ENCODE data around the gene CDC26. TPM values are rescaled to one million over a fixed set of nuclear protein-coding genes. Genes with fewer than 3 reads are reported as not detected.

The CDC26 gene
- total and polyA plus RNA-seq, 10 of the 15 experiments (the other 5 are each of a cell fraction or from before 2014, with no cell fraction given): 28.2 to 156 (median 61.5) TPM

DNA sequence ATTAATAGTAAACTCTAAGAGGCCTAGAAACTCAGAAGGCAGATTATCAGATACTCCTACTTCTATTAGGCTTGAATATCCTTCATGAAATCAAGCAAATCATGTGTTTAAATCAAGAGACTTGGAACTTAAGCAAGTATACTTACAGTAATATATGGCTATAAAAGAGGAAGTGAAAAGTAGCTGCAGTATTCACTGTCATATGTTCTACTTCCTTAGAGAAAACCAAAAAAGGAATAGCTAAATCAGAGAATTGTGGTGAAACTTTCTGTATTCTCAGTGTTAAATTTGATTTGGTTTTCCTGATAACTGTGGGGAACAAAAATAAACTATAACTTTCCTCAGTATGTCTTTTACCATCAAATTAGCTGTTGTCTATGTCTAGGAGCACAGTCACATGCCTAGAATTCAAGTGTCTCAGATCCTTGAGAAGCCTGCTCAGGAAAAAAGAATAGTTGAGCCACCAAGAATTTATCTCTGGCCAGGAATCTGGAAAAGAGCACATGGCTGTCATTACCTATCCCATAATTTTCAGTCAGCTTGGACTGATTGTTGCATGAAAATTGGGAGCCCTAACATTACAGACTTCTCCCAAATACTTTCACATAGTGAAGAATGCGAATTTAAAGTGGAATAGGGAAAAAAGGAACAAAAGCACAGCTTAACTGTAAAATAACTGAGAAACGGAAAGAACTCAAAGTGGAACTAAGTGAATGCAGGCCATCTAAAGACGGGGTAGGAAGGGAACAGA, 56.0 kb downstream of the CDC26 start (continued):
- TF ChIP-seq IKZF1 (conservative IDR thresholded peaks at IDR 0.05) (peak; percentile 51), GABPA (IDR thresholded peaks at IDR 0.05; ENCODE audit: low read depth) (0 out of 2 replicates have a peak, but pooled peaks have one; percentile 7), ASH2L (IDR thresholded peaks at IDR 0.05; ENCODE audit: borderline replicate concordance, low read depth) (no peak), PML (IDR thresholded peaks at IDR 0.05; ENCODE audit: low read length) (peak; percentile 23; the same call in 1 of the 2 replicates), MTA3 (IDR thresholded peaks at IDR 0.05; ENCODE audit: borderline replicate concordance, low read length) (peak; percentile 64; the same call in 1 of the 2 replicates), YBX1 (IDR thresholded peaks at IDR 0.05) (0 out of 2 replicates have a peak, but pooled peaks have one; percentile 26), MEF2A (IDR thresholded peaks at IDR 0.05; ENCODE audit: insufficient read depth, low read depth, low read length) (peak; percentile 89; the same call in 1 of the 2 replicates), EGR1 (IDR thresholded peaks at IDR 0.05; ENCODE audit: borderline replicate concordance in 1 of 2, low read depth in 2 of 2, low read length in 2 of 2) (no peak), MEF2B (IDR thresholded peaks at IDR 0.05; ENCODE audit: partially characterized antibody, poor library complexity, severe bottlenecking) (peak; percentile 43), JUNB (IDR thresholded peaks at IDR 0.05) (peak; percentile 83), FOXM1 (IDR thresholded peaks at IDR 0.05; ENCODE audit: low read depth, low read length) (peak; percentile 56; the same call in 1 of the 2 replicates), SMARCA5 (IDR thresholded peaks at IDR 0.05) (0 out of 2 replicates have a peak, but pooled peaks have one; percentile 45), BHLHE40 (IDR thresholded peaks at IDR 0.05; ENCODE audit: borderline replicate concordance in 1 of 2, low read depth in 2 of 2, low read length in 1 of 2) (peak; percentile 39 to 74; a peak in 3 of 4 replicates), ZBED1 (IDR thresholded peaks at IDR 0.05; ENCODE audit: borderline replicate concordance) (0 out of 2 replicates have a peak, but pooled peaks have one; percentile 44), SP1 (IDR thresholded peaks at IDR 0.05; ENCODE audit: low read depth, low read length) (no peak), CBX3 (IDR thresholded peaks at IDR 0.05; ENCODE audit: borderline replicate concordance, low read depth) (no peak), MTA2 (IDR thresholded peaks at IDR 0.05; ENCODE audit: low read depth) (0 out of 2 replicates have a peak, but pooled peaks have one; percentile 9), CBFB (IDR thresholded peaks at IDR 0.05; ENCODE audit: low read depth) (peak; percentile 58; the same call in 1 of the 2 replicates), ATF7 (IDR thresholded peaks at IDR 0.05; ENCODE audit: low read depth) (peak; percentile 18; the same call in 1 of the 2 replicates), RUNX3 (IDR thresholded peaks at IDR 0.05; ENCODE audit: low read length) (peak; percentile 85), BCL11A (IDR thresholded peaks at IDR 0.05; ENCODE audit: low read depth, low read length) (peak; percentile 30; the same call in 1 of the 2 replicates), SPI1 (IDR thresholded peaks at IDR 0.05; ENCODE audit: borderline replicate concordance, insufficient read depth, low read depth, low read length) (peak; percentile 99), NFIC (IDR thresholded peaks at IDR 0.05; ENCODE audit: low read depth, low read length) (peak; percentile 73), NBN (IDR thresholded peaks at IDR 0.05) (0 out of 2 replicates have a peak, but pooled peaks have one; percentile 15), KDM1A (IDR thresholded peaks at IDR 0.05; ENCODE audit: borderline replicate concordance) (no peak), CHD2 (IDR thresholded peaks at IDR 0.05; ENCODE audit: borderline replicate concordance, low read depth, low read length) (no peak), ZNF384 (IDR thresholded peaks at IDR 0.05; ENCODE audit: borderline replicate concordance, low read depth, low read length) (no peak)
- TF ChIP-seq, protein P1, sequence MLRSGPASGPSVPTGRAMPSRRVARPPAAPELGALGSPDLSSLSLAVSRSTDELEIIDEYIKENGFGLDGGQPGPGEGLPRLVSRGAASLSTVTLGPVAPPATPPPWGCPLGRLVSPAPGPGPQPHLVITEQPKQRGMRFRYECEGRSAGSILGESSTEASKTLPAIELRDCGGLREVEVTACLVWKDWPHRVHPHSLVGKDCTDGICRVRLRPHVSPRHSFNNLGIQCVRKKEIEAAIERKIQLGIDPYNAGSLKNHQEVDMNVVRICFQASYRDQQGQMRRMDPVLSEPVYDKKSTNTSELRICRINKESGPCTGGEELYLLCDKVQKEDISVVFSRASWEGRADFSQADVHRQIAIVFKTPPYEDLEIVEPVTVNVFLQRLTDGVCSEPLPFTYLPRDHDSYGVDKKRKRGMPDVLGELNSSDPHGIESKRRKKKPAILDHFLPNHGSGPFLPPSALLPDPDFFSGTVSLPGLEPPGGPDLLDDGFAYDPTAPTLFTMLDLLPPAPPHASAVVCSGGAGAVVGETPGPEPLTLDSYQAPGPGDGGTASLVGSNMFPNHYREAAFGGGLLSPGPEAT (IDR thresholded peaks at IDR 0.05; ENCODE audit: low read depth): peak; percentile 69
- TF ChIP-seq, protein P2, sequence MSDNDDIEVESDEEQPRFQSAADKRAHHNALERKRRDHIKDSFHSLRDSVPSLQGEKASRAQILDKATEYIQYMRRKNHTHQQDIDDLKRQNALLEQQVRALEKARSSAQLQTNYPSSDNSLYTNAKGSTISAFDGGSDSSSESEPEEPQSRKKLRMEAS (IDR thresholded peaks at IDR 0.05; ENCODE audit: low read depth, low read length): no peak
- TF ChIP-seq, protein P3, sequence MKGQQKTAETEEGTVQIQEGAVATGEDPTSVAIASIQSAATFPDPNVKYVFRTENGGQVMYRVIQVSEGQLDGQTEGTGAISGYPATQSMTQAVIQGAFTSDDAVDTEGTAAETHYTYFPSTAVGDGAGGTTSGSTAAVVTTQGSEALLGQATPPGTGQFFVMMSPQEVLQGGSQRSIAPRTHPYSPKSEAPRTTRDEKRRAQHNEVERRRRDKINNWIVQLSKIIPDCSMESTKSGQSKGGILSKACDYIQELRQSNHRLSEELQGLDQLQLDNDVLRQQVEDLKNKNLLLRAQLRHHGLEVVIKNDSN (IDR thresholded peaks at IDR 0.05; ENCODE audit: borderline replicate concordance, extremely low read length, insufficient read depth, low read depth, low read length): no peak

Measured in GM12878 (cell line).